ENCODE measurements around the gene NT5DC1. TPM values are rescaled to one million over a fixed set of nuclear protein-coding genes. Genes with fewer than 3 reads are reported as not detected.

Gene NT5DC1
- total RNA-seq, 1 donor from 2014 or later: 49.7 TPM

DNA sequence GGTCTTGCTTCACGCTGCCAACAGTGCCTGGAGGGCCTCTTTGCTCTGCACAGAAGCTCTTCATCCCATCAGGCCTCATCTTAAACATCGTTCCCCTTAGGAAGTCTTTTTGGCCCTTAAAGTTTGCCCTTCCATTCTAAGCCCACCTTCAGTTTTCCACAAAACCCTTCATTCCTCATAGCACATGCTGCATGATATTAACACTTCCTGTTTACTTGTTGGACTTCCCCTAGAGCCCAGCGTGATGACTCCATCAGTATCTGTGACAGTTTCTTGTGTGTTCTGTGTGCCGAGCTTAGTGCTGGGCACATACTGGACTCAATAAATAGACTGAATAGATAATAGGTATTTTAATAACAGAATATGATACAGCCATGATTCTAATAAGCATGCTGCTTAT is 2.2 kb downstream of the NT5DC1 start:
- no peaks in the 10 kb centered on the region for H3K36me3 ChIP-seq
- DNase-seq: no peak
- ATAC-seq: no peak
- no peak overlapping the region for H3K27ac ChIP-seq
- no peaks in the 10 kb centered on the region for H3K27me3 ChIP-seq
- intact Hi-C loops (cut with DNase I): no loop called here
- no peaks in the 10 kb centered on the region for H3K9me3 ChIP-seq
- TF ChIP-seq, protein P1, sequence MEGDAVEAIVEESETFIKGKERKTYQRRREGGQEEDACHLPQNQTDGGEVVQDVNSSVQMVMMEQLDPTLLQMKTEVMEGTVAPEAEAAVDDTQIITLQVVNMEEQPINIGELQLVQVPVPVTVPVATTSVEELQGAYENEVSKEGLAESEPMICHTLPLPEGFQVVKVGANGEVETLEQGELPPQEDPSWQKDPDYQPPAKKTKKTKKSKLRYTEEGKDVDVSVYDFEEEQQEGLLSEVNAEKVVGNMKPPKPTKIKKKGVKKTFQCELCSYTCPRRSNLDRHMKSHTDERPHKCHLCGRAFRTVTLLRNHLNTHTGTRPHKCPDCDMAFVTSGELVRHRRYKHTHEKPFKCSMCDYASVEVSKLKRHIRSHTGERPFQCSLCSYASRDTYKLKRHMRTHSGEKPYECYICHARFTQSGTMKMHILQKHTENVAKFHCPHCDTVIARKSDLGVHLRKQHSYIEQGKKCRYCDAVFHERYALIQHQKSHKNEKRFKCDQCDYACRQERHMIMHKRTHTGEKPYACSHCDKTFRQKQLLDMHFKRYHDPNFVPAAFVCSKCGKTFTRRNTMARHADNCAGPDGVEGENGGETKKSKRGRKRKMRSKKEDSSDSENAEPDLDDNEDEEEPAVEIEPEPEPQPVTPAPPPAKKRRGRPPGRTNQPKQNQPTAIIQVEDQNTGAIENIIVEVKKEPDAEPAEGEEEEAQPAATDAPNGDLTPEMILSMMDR (IDR thresholded peaks at IDR 0.05): no peak
- no peak overlapping the region for H3K4me3 ChIP-seq
- peaks cover 33% of the 10 kb centered on the region for H3K4me1 ChIP-seq

DNA sequence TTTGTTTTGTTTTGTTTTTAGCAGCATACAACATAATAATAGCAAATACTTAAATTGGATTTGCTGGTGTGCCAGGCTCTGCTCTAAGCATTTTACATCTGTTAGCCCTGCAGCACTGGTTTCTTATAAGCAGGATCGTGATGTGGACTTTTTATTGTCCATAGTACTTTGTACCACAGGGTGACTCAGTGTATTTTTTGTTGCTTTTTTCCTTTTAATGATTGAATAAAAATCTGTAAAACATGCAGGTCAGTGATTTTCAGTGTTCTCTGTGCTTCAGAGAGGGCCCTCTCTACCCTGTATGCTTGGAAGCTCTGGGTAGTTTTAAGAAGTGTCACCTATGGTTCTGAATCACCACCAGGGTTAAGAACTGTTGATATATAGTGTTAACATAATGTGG is 4.0 kb downstream of the NT5DC1 start:
- H3K4me1 ChIP-seq: peaks cover 33% of the 10 kb centered on the region

DNA sequence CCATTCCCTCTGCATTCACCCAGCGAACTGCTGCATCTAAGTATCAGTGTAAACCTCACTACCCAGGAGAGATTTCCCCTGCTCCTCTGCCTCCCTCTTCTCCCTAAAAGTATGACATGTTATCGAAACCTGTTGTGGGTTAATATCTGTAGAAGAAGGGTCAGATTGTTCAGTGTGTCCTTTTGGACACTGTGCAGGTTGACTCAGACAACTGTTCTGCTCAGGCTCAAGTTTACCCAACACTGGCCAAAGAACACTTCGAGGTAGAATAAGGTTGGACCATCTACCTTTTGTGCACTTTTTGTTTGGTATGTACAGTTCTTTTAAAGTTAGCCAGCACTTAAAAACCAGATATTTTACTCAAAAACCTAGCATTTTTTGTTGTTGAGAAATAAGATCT is 4.6 kb downstream of the NT5DC1 start:
- Histone ChIP-seq H3K36me3 (peaks cover 21% of the 10 kb centered on the region), H3K4me1 (peaks cover 33% of the 10 kb centered on the region), H3K4me3 (no peak overlapping the region), H3K9me3 (no peaks in the 10 kb centered on the region), H3K27ac (no peak overlapping the region), H3K27me3 (no peaks in the 10 kb centered on the region)
- ATAC-seq (no peak), DNase-seq (no peak)
- intact Hi-C loops (cut with DNase I): no loop called here
- TF ChIP-seq, protein P1 (IDR thresholded peaks at IDR 0.05): no peak

More for the DNA sequence above, 4.0 kb downstream of the NT5DC1 start:
- peaks cover 15% of the 10 kb centered on the region for H3K36me3 ChIP-seq
- TF ChIP-seq, protein P1 (IDR thresholded peaks at IDR 0.05): no peak
- no peak overlapping the region for H3K4me3 ChIP-seq
- DNase-seq (no peak), ATAC-seq (no peak)
- no peaks in the 10 kb centered on the region for H3K9me3 ChIP-seq
- intact Hi-C loops (cut with DNase I): no loop called here
- no peaks in the 10 kb centered on the region for H3K27me3 ChIP-seq
- no peak overlapping the region for H3K27ac ChIP-seq

DNA sequence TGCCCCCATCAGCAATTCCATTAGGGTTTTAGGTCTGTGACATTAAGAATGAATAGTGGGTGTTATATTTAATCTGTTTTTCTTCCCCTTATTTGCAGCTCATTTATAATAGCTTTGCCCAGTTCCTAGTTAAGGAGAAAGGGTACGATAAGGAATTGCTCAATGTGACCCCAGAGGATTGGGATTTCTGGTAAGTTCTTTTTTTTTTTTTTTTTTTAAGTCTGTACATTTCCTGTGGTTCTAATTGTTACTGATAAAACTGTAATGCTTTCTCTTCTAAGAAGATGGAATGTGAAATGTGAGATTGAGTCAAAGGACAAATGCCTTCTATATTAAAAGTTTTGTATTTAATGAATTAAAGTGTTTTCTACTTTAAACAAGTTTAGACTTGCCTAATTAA is 5.5 kb downstream of the NT5DC1 start:
- ATAC-seq (no peak), DNase-seq (no peak)
- Histone ChIP-seq H3K4me3 (no peak overlapping the region), H3K9me3 (no peaks in the 10 kb centered on the region), H3K27me3 (no peaks in the 10 kb centered on the region), H3K4me1 (peaks cover 33% of the 10 kb centered on the region), H3K27ac (no peak overlapping the region), H3K36me3 (peaks cover 30% of the 10 kb centered on the region)
- intact Hi-C loops (cut with DNase I): no loop called here
- TF ChIP-seq, protein P1 (IDR thresholded peaks at IDR 0.05): no peak

DNA sequence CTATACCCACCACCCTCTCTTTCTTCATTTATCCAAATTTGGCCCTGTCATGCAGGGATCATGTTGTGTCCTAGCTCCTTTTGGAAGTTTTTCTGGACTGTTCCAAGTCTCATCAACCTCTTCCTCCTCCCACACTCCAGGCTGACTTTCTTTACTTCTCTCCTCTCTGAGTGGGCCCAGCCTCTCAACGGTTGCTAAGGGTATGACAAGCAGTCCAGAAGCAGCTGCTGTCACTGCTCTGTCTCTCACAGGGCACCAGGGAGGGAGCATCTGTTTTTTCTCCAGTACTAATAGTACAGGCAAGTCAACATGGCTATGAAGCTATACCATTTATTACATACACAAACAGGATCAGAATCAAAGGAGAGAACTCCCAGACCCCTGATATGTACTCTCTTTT is 8.2 kb downstream of the NT5DC1 start:
- no peaks in the 10 kb centered on the region for H3K9me3 ChIP-seq
- H3K4me1 ChIP-seq: peaks cover 16% of the 10 kb centered on the region
- ATAC-seq (peak; percentile 40), DNase-seq (no peak)
- TF ChIP-seq, protein P1 (IDR thresholded peaks at IDR 0.05): no peak
- H3K4me3 ChIP-seq: no peak overlapping the region
- H3K27me3 ChIP-seq: no peaks in the 10 kb centered on the region
- peaks cover 55% of the 10 kb centered on the region for H3K36me3 ChIP-seq
- no peak overlapping the region for H3K27ac ChIP-seq
- intact Hi-C loops (cut with DNase I): no loop called here

Data from upper lobe of right lung (tissue), 1 donor.